HL-60 (cell line): ENCODE results near the gene TFAP2E.

Experiments
- DNase-seq, 2 experiments: peaks; one replicate each; pipeline ENCODE4 v3.0.0-alpha.2; 2010 to 2020; ENCODE audit warnings: low read depth in 1 of 2, low spot score in 1 of 2
- H3K27ac ChIP-seq: fragments of 250-450 bp; sonication (Bioruptor Pico); replicated peaks from 2 replicates; pipeline ENCODE4 v1.5.1; 2020; ENCODE audit warnings: mild to moderate bottlenecking, moderate library complexity
- H3K27me3 ChIP-seq: fragments of 250-450 bp; sonication (Bioruptor Pico); 2 replicates; pipeline ENCODE4 v1.5.1; 2021; ENCODE audit warnings: mild to moderate bottlenecking, moderate library complexity; ENCODE audit not compliant: insufficient read depth, poor library complexity, severe bottlenecking
- H3K4me3 ChIP-seq: replicated peaks from 2 replicates; pipeline ENCODE4 v1.5.1; 2011; ENCODE audit warnings: mild to moderate bottlenecking, control low read depth, low read length; ENCODE audit not compliant: insufficient read depth
- GABPA ChIP-seq: IDR thresholded peaks from 2 replicates; pipeline ENCODE4 v1.6.1; 2012; ENCODE audit warnings: low read depth
- POLR2AphosphoS5 ChIP-seq: IDR thresholded peaks from 2 replicates; pipeline ENCODE4 v1.6.1; 2012; ENCODE audit warnings: low read depth
- SPI1 ChIP-seq: IDR thresholded peaks from 2 replicates; pipeline ENCODE4 v1.6.1; 2012; ENCODE audit warnings: low read depth, mild to moderate bottlenecking, borderline replicate concordance
- TF ChIP-seq, protein P1 (sequence below): IDR thresholded peaks from one replicate; pipeline ENCODE4 v1.5.1; 2011; ENCODE audit warnings: low read length, control low read depth, inconsistent platforms; ENCODE audit not compliant: insufficient read depth
- TF ChIP-seq, protein P2 (sequence below): IDR thresholded peaks from 2 replicates; pipeline ENCODE4 v1.6.1; 2012; ENCODE audit warnings: low read depth; ENCODE audit not compliant: insufficient replicate concordance

TFAP2E gene

GRCh38 chr1:35629051-35629450 is 55.9 kb downstream of the TFAP2E start:
- no peak for TF ChIP-seq SPI1
- no peak for TF ChIP-seq POLR2AphosphoS5
- TF ChIP-seq, protein P1, sequence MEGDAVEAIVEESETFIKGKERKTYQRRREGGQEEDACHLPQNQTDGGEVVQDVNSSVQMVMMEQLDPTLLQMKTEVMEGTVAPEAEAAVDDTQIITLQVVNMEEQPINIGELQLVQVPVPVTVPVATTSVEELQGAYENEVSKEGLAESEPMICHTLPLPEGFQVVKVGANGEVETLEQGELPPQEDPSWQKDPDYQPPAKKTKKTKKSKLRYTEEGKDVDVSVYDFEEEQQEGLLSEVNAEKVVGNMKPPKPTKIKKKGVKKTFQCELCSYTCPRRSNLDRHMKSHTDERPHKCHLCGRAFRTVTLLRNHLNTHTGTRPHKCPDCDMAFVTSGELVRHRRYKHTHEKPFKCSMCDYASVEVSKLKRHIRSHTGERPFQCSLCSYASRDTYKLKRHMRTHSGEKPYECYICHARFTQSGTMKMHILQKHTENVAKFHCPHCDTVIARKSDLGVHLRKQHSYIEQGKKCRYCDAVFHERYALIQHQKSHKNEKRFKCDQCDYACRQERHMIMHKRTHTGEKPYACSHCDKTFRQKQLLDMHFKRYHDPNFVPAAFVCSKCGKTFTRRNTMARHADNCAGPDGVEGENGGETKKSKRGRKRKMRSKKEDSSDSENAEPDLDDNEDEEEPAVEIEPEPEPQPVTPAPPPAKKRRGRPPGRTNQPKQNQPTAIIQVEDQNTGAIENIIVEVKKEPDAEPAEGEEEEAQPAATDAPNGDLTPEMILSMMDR, result no peak
- no peak for TF ChIP-seq GABPA
- TF ChIP-seq, protein P2, sequence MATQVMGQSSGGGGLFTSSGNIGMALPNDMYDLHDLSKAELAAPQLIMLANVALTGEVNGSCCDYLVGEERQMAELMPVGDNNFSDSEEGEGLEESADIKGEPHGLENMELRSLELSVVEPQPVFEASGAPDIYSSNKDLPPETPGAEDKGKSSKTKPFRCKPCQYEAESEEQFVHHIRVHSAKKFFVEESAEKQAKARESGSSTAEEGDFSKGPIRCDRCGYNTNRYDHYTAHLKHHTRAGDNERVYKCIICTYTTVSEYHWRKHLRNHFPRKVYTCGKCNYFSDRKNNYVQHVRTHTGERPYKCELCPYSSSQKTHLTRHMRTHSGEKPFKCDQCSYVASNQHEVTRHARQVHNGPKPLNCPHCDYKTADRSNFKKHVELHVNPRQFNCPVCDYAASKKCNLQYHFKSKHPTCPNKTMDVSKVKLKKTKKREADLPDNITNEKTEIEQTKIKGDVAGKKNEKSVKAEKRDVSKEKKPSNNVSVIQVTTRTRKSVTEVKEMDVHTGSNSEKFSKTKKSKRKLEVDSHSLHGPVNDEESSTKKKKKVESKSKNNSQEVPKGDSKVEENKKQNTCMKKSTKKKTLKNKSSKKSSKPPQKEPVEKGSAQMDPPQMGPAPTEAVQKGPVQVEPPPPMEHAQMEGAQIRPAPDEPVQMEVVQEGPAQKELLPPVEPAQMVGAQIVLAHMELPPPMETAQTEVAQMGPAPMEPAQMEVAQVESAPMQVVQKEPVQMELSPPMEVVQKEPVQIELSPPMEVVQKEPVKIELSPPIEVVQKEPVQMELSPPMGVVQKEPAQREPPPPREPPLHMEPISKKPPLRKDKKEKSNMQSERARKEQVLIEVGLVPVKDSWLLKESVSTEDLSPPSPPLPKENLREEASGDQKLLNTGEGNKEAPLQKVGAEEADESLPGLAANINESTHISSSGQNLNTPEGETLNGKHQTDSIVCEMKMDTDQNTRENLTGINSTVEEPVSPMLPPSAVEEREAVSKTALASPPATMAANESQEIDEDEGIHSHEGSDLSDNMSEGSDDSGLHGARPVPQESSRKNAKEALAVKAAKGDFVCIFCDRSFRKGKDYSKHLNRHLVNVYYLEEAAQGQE, result no peak
- Histone ChIP-seq H3K27ac (no peak overlapping the region), H3K4me3 (no peak overlapping the region), H3K27me3 (no peaks in the 10 kb centered on the region)
- no peak for DNase-seq

DNA sequence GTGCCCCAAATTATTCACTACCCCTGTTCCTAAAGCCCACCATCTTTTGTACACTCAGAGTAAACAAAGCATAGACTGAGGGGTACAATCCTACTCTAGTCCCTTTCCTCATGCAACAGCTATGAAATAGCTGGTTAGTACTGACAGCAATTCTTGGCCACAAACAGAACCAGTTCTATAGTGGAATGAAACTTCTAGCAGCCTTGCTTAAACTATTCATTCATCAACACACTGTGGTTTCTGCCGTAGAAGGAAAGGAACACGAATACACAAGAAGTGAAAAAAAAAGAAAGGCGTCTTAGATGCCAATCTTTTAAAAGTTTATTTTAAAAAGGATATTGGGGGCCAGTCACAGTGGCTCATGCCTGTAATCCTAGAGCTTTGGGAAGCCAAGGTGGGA is 58.3 kb downstream of the TFAP2E start:
- TF ChIP-seq, protein P2, result no peak
- TF ChIP-seq GABPA (no peak), POLR2AphosphoS5 (no peak), SPI1 (no peak)
- TF ChIP-seq, protein P1, result no peak
- H3K4me3 ChIP-seq, result no peak overlapping the region
- no peak for DNase-seq
- no peaks in the 10 kb centered on the region for H3K27me3 ChIP-seq
- no peak overlapping the region for H3K27ac ChIP-seq

- no peak overlapping the region for H3K4me3 ChIP-seq
- TF ChIP-seq, protein P2, result no peak
- no peak for TF ChIP-seq POLR2AphosphoS5
- no peak for TF ChIP-seq SPI1
- TF ChIP-seq GABPA, result no peak
- TF ChIP-seq, protein P1, result no peak
- no peak for DNase-seq
- no peak overlapping the region for H3K27ac ChIP-seq
- no peaks in the 10 kb centered on the region for H3K27me3 ChIP-seq
Observed at GRCh38 chr1:35633547-35633946, 60.4 kb downstream of the TFAP2E start.
